Activated CD4-positive, alpha-beta T cell treated with anti-CD3 and anti-CD28 coated beads for 24 hours (primary cell): ENCODE results near the gene UBE2F.

ENCODE experiments used
- DNase-seq, 2 donors: peaks; one replicate each; pipeline ENCODE4 v3.0.0-alpha.2; 2020; ENCODE audit warnings: low read depth in 2 of 2

UBE2F gene

DNA sequence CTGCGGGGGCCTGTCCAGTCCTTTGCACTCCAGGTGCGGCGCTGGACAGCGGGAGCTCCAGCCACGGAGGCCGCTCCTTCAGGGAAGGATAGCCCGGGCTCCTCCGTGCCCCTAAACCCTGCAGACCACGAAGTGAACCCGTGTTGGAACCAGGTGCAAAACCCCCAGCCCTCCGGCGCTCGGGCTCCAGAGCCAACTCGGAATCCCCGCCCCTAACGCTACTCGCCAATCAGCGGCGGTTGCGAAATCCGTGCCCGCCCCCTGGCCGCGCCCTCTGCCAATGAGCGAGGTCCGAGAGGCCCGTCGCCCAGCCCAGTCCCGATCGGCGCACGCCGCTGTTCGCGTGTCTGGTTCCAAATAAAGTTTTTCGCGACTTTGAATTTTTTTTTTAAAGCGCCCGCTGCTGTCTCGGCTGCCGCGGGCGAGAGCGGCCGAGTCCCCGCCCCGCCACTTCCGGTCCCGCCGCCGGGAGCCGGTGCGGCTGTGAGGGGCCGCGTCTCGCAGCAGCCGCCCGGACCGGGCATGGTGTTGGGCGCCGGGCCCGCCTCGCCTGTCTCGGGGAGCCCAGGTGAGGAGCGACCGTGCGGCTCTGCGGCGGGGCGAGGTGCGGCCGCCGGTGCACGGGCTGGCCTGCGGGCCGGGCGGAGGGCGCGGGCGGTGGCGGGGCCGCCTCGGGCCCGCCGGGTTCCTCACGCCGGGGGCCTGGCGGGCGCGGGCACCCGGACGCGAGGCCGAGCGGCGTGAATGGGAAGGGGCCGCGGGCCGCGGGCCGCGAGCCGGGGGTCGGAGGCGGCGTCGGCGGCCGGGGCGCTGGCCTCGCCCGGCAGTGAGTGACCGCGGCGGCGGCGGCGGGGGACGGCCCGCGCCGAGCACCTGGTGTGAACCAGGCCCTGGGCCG, at the start of gene UBE2F:
UBE2F (plus strand) TSS at position 450 of the 898 bp plus-strand sequence. CDS start 6,094 bp downstream, outside the sequence.
- DNase-seq, result peak; percentile 96

- DNase-seq, result no peak
These were observed 49.0 kb upstream of the UBE2F start for GRCh38 chr2:237917696-237918374.

DNA sequence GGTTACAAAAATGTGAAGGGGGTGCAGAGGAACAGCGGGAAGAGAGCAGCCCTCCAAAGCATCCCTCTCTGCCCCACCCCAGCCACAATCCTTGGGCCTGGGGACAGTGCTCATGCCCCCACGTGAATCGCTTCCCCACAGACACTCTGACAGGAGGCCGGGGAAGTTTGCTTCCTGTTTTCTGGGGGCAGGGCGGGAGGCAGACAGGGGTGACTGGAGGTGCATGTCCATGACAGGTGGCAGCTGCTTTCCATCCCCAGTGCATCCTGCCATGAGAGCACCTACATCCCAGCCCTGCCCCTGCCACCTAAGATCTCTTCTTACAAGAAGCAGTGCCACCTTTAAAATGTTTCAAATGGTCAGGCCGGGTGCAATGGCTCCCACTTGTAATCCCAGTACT, 47.2 kb upstream of the UBE2F start:
- no peak for DNase-seq

DNA sequence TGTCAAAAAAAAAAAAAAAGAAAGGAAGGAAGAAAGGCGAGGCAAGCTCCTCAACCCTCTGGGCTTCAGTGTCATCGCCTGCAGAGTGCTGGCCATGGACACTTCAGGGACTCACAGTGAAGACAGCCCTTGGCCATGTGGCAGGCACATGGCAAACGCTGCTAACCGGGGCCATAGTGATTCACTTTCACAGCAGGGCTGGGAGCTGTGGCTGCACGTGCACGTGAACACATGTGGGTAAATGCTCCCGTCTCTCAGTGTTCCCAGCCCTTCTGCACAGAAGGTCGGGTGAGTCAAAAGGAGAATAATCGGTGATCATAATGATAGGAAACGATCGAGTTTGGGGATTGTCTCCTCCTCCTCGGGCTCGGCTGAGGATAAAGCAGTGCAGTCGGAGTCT, 46.1 kb upstream of the UBE2F start:
- DNase-seq, result no peak

- DNase-seq, result no peak
These were observed 44.8 kb upstream of the UBE2F start for GRCh38 chr2:237921967-237922492.

GRCh38 chr2:237922641-237923361, 44.0 kb upstream of the UBE2F start:
- DNase-seq, result no peak

DNA sequence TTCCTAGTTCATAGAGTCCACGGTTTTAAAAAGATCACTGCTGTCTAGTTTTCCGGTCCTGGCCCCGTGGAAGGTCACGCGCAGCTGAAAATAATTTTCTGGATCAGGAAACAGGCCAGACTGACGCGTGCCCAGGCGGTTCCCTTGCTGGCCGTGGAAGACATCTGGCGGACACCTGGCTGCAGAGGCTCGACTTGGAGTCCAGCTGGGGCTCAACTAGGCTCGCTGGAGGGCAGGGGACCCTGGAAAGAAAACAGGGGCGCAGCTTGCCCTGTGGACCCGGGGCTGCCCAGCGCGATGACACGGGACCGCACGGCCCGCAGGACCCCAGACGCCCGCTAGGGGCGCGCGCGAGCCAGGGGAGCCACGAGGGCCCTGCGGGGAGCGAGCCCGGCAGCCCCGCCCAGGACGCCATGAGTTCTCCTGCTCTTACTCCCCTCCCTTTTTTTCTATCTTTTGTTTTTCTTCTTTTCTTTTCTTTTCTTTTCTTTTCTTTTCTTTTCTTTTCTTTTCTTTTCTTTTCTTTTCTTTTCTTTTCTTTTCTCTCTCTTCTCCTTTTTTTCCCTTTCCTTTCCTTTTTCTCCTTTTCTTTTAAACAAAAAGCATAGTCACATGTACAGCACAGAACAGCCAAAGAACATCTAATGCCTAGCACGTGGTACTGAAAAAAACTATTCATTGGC, 43.2 kb upstream of the UBE2F start:
- peak; percentile 70 to 78 for DNase-seq

DNA sequence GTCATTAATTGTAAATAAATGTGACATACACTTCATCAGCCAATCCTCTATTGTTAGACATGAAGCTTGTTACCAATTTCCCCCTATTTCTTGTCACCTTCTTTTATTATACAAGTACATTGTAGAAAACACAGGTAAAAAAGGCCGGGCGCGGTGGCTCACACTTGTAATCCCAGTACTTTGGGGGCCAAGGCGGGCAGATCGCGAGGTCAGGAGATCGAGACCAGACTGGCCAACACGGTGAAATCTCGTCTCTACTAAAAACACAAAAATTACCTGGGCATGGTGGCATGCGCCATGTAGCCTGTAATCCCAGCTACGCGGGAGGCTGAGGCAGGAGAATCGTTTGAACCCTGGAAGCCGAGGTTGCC, 42.7 kb upstream of the UBE2F start:
- DNase-seq, result no peak

- no peak for DNase-seq
These were observed 39.7 kb upstream of the UBE2F start for GRCh38 chr2:237927135-237927534.

- DNase-seq, result no peak
These were observed 38.8 kb upstream of the UBE2F start for GRCh38 chr2:237927986-237928385.

DNA sequence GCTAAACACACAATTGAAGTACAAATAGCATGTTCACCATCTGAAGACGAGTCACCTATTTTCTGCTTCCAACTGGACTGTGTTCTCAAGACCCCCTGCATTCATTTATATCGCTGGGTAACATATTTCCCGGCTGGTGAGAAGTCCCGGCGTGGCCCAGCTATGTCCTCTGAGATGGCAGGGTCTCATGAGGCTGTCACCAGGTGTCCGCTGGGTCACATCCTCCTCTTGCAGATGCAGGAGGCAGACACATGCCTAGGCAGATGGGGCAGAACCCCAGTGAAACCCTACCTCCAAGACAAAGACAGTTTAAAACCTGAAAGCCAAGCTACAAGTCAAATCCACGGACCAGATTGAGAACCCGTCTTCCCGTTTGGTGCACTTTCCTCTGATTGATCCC, 36.8 kb upstream of the UBE2F start:
- no peak for DNase-seq

- no peak for DNase-seq
These were observed 35.6 kb upstream of the UBE2F start for GRCh38 chr2:237931205-237931721.

GRCh38 chr2:237932731-237933131, 34.1 kb upstream of the UBE2F start:
- DNase-seq, result no peak

GRCh38 chr2:237934186-237934585, 32.6 kb upstream of the UBE2F start:
- no peak for DNase-seq

- no peak for DNase-seq
These were observed 30.9 kb upstream of the UBE2F start for GRCh38 chr2:237935740-237936452.

DNA sequence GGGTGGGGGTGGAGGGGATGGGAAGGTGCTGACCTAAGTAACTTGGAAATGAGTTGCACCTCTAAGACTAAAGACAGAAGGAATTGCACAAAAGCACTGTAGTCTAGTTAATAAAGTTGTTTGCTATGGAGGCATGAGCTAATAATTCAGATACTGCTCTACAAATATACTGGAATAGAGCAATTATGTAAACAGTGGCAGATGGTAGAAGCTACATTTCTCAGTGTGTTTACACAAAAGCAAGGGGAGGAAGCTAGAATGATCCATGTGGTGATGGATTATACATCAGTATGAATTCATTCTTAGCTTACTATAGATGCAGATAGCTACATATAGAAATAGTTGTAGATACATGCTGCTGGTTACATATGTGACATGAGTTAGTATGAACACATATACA, 27.6 kb upstream of the UBE2F start:
- DNase-seq, result no peak

DNA sequence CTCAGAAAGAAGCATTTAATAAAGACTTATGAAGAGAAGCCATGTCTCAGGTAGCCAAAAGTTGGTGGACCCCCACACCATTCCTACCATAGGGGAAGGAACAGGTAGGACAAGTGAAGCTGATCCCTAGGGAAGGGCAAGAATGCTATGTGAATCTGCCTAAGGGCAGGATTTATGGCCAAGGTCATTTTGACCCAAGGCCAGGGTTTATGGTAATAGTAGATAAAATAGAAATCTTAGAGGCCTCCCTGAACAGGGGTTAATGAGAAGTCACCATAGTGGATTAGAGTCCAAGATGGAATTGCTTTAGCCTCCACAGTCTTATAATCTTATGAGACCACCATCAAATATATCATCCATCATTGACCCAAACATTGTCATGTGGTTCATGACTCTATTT, 26.0 kb upstream of the UBE2F start:
- no peak for DNase-seq

DNA sequence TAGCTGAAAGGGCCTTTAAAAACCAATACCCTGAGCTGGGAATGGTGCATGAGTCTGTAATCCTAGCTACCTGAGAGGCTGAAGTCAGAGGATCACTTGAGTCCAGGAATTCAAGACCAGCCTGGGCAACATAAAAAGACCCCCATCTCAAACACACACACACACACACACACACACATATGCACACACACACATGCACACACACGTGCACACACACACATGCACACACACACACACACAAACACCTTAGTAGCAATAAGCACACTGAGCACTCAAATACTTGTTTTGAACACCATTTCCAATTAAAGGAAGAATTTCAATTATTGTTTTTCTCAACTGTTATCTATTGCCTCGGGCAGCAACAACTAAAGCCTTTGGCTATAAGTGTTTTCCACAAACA, 25.6 kb upstream of the UBE2F start:
- no peak for DNase-seq

DNA sequence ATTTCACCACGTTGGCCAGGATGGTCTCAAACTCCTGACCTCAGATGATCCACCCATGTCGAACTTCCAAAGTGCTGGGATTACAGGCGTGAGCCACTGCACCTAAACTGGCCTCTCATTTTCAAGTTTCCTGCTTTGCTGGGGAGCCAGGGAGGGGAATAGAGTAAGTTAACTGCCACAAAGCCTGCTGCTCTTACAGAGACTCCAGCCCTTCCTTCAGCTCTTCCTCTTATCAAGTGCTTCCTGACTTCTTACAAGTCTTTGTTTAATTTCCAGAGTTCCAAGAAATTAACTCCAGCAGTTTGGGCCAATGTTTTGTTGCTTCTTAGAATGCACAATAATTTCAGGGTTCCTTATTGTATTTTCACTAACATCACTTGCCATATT, 24.3 kb upstream of the UBE2F start:
- DNase-seq, result no peak

GRCh38 chr2:237943395-237944094, 23.3 kb upstream of the UBE2F start:
- DNase-seq, result no peak
